HepG2 (cell line): ENCODE data around the gene P4HB. TPM values are rescaled to one million over a fixed set of nuclear protein-coding genes. Genes with fewer than 3 reads are reported as not detected.
A peak's percentile ranks its signal among the peaks of the same experiment; 100 is the strongest.

Source experiments
- ATM ChIP-seq: fragments of 450-650 bp; IDR thresholded peaks from 2 replicates; pipeline ENCODE4 v1.7.1; 2017; ENCODE audit warnings: mild to moderate bottlenecking, borderline replicate concordance
- ATRX ChIP-seq: sonication (generic); formaldehyde crosslinking; IDR thresholded peaks from 2 replicates; pipeline ENCODE4 v1.4.0; 2020; ENCODE audit warnings: missing genetic modification reagents, borderline replicate concordance
- ETS1 ChIP-seq: sonication (generic); formaldehyde crosslinking; IDR thresholded peaks from 2 replicates; pipeline ENCODE4 v1.4.0; 2020; ENCODE audit warnings: missing genetic modification reagents
- FOSL2 ChIP-seq: sonication (generic); formaldehyde crosslinking; IDR thresholded peaks from 2 replicates; pipeline ENCODE4 v1.4.0; 2020; ENCODE audit warnings: missing genetic modification reagents
- KDM3A ChIP-seq: IDR thresholded peaks from 2 replicates; pipeline ENCODE4 v1.6.1; 2018; ENCODE audit warnings: low read depth, missing compliant biosample characterization
- NR2C2 ChIP-seq: sonication (generic); formaldehyde crosslinking; IDR thresholded peaks from 2 replicates; pipeline ENCODE4 v1.4.0; 2020; ENCODE audit warnings: missing genetic modification reagents, mild to moderate bottlenecking, moderate library complexity, borderline replicate concordance
- NR3C1 ChIP-seq: sonication (generic); formaldehyde crosslinking; IDR thresholded peaks from 2 replicates; pipeline ENCODE4 v1.4.0; 2020; ENCODE audit warnings: missing genetic modification reagents
- PAF1 ChIP-seq: IDR thresholded peaks from 2 replicates; pipeline ENCODE4 v1.6.1; 2016; ENCODE audit warnings: missing genetic modification reagents, missing compliant biosample characterization
- PAWR ChIP-seq: sonication (generic); formaldehyde crosslinking; IDR thresholded peaks from 2 replicates; pipeline ENCODE4 v1.4.0; 2020; ENCODE audit warnings: missing genetic modification reagents, mild to moderate bottlenecking, borderline replicate concordance
- POGZ ChIP-seq: sonication (generic); formaldehyde crosslinking; IDR thresholded peaks from 2 replicates; pipeline ENCODE4 v1.4.0; 2020; ENCODE audit warnings: mild to moderate bottlenecking, missing genetic modification reagents
- POLR2AphosphoS5 ChIP-seq: IDR thresholded peaks from 2 replicates; pipeline ENCODE4 v1.6.1; 2012; ENCODE audit warnings: low read depth, low read length
- RBM39 ChIP-seq: fragments of 200-400 bp; formaldehyde crosslinking; IDR thresholded peaks from one replicate; pipeline ENCODE4 v1.6.1; 2018; ENCODE audit warnings: antibody characterized with exemption, mild to moderate bottlenecking, low read depth, low read length; ENCODE audit not compliant: poor library complexity, severe bottlenecking
- RFX1 ChIP-seq: fragments of 450-650 bp; IDR thresholded peaks from 2 replicates; pipeline ENCODE4 v1.6.1; 2017
- SNAPC2 ChIP-seq: sonication (generic); formaldehyde crosslinking; IDR thresholded peaks from 2 replicates; pipeline ENCODE4 v1.8.1; 2022; ENCODE audit warnings: mild to moderate bottlenecking, missing genetic modification reagents
- SNRNP70 ChIP-seq: fragments of 200-400 bp; formaldehyde crosslinking; IDR thresholded peaks from 2 replicates; pipeline ENCODE4 v1.6.1; 2017; ENCODE audit warnings: mild to moderate bottlenecking, low read depth, low read length, moderate library complexity
- SOX5 ChIP-seq: IDR thresholded peaks from 2 replicates; pipeline ENCODE4 v1.6.1; 2016; ENCODE audit warnings: borderline replicate concordance
- ZBED4 ChIP-seq: sonication (generic); formaldehyde crosslinking; IDR thresholded peaks from 2 replicates; pipeline ENCODE4 v1.4.0; 2020; ENCODE audit warnings: missing genetic modification reagents, borderline replicate concordance
- ZBTB39 ChIP-seq: sonication (generic); formaldehyde crosslinking; IDR thresholded peaks from 2 replicates; pipeline ENCODE4 v1.5.0; 2020; ENCODE audit warnings: missing genetic modification reagents
- ZC3H13 ChIP-seq: sonication (generic); formaldehyde crosslinking; IDR thresholded peaks from 2 replicates; pipeline ENCODE4 v1.8.1; 2023; ENCODE audit warnings: mild to moderate bottlenecking, missing genetic modification reagents, moderate library complexity
- ZEB1 ChIP-seq: IDR thresholded peaks from 2 replicates; pipeline ENCODE4 v1.6.1; 2012; ENCODE audit warnings: mild to moderate bottlenecking, low read depth, inconsistent platforms; ENCODE audit not compliant: insufficient replicate concordance
- ZFY ChIP-seq: sonication (generic); formaldehyde crosslinking; IDR thresholded peaks from 2 replicates; pipeline ENCODE4 v1.4.0; 2020; ENCODE audit warnings: missing genetic modification reagents
- ZNF33B ChIP-seq: sonication (generic); formaldehyde crosslinking; IDR thresholded peaks from 2 replicates; pipeline ENCODE4 v1.5.1; 2020; ENCODE audit warnings: mild to moderate bottlenecking, missing genetic modification reagents
- ZNF841 ChIP-seq: sonication (generic); formaldehyde crosslinking; IDR thresholded peaks from 2 replicates; pipeline ENCODE4 v1.8.1; 2023; ENCODE audit warnings: missing genetic modification reagents, borderline replicate concordance
- ZZZ3 ChIP-seq: sonication (generic); formaldehyde crosslinking; IDR thresholded peaks from 2 replicates; pipeline ENCODE4 v1.4.0; 2020; ENCODE audit warnings: missing genetic modification reagents, mild to moderate bottlenecking, borderline replicate concordance
- polyA plus RNA-seq, 8 experiments: library from polyadenylated mRNA; depleted of rRNA in 3 of 8; stranded (reverse) in 7 of 8; unstranded in 1 of 8; fragments of >200 nt; fragmentation: Illumina TruSeq in 4 of 8; extraction: Trizol in 4 of 8; gene quantifications; 2 replicates each; pipeline versions ENCODE4 v1.2.1 to v1.2.3, GENCODE V29; 2011 to 2016; ENCODE audit warnings: low read depth in 4 of 8, missing spikeins in 1 of 8, mixed read lengths in 1 of 8; ENCODE audit not compliant: insufficient read depth in 1 of 8
- total RNA-seq, 5 experiments: library from RNA; depleted of rRNA; stranded (reverse); fragments of >200 nt; fragmentation: Illumina TruSeq; extraction: Trizol; gene quantifications; 2 replicates each; pipeline ENCODE4 v1.2.3, GENCODE V29; 2016; ENCODE audit warnings: low read depth in 1 of 5

P4HB gene
- total and polyA plus RNA-seq, 2 of the 13 experiments (the other 11 are each of a cell fraction or from before 2014, with no cell fraction given), result 185 to 782 TPM

GRCh38 chr17:81833921-81834830, 26.2 kb downstream of the P4HB start (continued):
- TF ChIP-seq ZBED4 (CRISPR knock-in tag) (no peak), ZC3H13 (CRISPR knock-in tag) (0 out of 2 replicates have a peak, but pooled peaks have one; percentile 18), ZNF841 (CRISPR knock-in tag) (no peak), POGZ (CRISPR knock-in tag) (0 out of 2 replicates have a peak, but pooled peaks have one; percentile 11), POLR2AphosphoS5 (no peak), ATRX (CRISPR knock-in tag) (no peak), ZZZ3 (CRISPR knock-in tag) (no peak), KDM3A (CRISPR knock-in tag) (0 out of 2 replicates have a peak, but pooled peaks have one; percentile 13), NR3C1 (CRISPR knock-in tag) (no peak), SNAPC2 (CRISPR knock-in tag) (no peak), ZFY (no peak), PAWR (peak; percentile 14; the same call in 1 of the 2 replicates), ZBTB39 (CRISPR knock-in tag) (no peak), SOX5 (no peak), FOSL2 (no peak), PAF1 (CRISPR knock-in tag) (no peak), ETS1 (CRISPR knock-in tag) (no peak), ZNF33B (CRISPR knock-in tag) (no peak), RFX1 (no peak), NR2C2 (CRISPR knock-in tag) (no peak; the same call in 1 of the 2 replicates), ZEB1 (peak; percentile 67), RBM39 (peak; percentile 9), ATM (no peak), SNRNP70 (no peak)
